Pulmonary artery endothelial cell (primary cell): ENCODE results near the gene UBAC1. TPM values are rescaled to one million over a fixed set of nuclear protein-coding genes. Genes with fewer than 3 reads are reported as not detected.
"Not testable (repeated sequence)": the region's sequence is repeated elsewhere in the genome, so short reads cannot be mapped to it uniquely, and the experiment has no call there.

Source experiments
- DNase-seq: peaks from one replicate; pipeline ENCODE4 v3.0.0-alpha.2; 2011; ENCODE audit warnings: low read depth, low spot score
- total RNA-seq: library from RNA; depleted of rRNA; stranded (reverse); fragments of >200 nt; gene quantifications from 2 replicates; pipeline ENCODE4 v1.2.3, GENCODE V29; 2014

The UBAC1 gene
- total RNA-seq, 1 donor from 2014 or later: 38.5 TPM

DNA sequence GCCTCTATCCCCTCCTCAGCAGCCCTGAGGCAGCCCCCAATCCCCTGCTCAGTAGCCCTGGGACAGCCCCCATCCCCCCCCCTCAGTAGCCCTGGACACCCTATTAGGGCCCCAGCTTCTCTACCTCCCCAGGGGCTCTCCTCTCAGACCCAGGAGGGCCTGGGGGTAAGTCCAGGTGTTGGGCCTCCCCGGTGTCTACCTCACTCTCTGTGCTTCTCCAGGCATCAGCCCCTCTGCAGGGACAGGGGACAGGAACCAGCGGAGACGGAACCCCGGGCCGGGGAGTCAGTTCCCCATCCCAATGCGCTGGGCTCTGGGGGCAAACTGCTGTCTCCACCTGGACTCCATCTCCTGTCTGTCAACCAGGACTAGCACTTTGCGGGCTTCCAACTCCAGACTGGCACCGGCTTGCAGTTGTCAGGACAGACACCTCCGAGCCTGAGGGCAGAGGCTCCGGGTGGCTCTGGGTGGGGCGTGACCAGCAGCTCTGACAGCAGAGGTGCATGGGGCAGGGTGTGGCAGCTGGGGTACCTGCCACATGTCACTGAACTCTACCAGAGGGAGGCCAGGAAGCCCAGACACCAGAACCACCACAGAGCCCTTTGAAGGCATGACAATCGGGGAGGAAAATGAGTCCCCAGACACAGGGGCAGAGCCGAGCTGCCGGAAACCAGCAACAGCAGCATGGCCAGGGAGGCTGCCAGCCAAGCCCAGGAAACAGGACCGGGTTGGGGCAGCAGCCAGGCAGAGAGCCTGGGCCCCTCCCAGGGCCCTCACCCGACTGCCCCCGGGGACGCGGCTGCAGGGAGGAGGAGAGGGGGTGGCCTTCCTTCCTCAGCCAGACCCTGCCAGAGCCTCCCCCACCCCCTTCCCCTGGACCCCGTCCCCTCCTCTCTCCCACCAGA, 17.7 kb upstream of the UBAC1 start:
- no peak for DNase-seq

DNA sequence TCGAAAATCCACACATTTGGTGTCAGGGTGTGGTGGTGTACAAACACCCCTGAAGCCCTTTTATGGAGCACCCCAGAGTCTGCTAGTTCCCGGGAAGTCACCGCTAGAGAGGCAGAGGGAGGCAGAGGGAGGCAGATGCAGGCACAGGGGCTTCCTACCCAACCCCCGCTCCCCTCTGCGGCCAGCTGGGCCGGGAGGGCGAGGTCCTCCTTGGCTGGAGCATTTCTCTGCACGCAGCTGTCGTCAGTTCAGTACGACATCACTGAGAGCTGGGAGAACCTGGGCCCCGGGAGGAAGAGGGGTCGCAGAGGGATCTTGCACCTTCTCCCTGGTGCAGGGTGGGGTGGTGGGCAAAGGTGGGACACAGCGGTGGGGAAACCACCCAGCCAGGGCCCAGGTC, 15.8 kb upstream of the UBAC1 start:
- no peak for DNase-seq

DNA sequence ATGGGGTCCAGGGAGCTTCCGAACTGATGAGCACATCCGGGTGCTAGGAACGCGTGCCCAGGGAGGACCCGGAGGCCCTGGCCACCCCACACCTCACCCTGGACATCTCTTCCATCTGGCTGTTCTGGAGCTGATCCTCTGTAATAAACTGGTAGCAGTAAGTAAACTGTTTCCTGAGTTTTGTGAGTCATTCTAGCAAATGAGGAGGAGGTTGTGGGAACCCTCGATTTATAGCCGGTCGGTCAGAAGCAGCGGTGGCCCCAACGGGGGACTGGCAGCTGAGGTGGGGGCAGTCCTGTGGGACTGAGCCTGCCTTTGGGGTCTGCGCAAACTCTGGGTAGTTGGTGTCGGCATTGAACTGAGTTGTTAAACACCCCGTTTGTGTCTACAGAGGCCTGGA, 15.4 kb upstream of the UBAC1 start:
- DNase-seq: no peak

DNA sequence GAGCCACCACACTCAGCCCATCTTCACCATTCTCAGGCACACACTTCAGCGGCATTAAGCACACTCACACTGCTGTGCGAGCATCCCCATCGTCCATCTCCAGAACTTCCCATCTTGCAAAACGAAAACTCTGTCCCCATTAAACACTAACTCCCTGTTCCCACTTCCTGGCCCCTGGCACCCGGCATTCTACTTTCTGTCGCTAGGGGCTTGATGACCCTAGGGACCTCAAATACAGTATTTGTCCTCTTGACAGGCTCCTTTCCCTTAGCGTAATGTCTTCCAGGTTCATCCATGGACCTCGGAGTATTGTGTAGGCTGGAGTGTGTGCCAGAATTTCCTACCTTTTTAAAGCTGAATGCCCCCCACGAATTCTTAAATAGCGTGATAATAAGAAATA, 14.7 kb upstream of the UBAC1 start:
- DNase-seq: no peak

DNA sequence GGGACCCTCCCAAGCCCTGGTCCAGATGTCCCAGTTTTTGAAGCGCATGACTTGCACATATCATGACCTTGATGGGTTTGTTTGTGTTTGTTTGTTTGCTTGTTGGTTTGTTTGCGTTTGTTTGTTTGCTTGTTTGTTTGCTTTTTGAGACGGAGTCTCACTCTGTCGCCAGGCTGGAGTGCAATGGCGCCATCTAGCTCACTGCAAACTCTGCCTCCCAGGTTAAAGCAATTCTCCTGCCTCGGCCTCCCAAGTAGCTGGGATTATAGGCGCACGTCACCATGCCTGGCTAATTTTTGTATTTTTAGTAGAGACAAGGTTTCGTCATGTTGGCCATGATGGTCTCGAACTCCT, 13.0 kb upstream of the UBAC1 start:
- DNase-seq: no peak

DNA sequence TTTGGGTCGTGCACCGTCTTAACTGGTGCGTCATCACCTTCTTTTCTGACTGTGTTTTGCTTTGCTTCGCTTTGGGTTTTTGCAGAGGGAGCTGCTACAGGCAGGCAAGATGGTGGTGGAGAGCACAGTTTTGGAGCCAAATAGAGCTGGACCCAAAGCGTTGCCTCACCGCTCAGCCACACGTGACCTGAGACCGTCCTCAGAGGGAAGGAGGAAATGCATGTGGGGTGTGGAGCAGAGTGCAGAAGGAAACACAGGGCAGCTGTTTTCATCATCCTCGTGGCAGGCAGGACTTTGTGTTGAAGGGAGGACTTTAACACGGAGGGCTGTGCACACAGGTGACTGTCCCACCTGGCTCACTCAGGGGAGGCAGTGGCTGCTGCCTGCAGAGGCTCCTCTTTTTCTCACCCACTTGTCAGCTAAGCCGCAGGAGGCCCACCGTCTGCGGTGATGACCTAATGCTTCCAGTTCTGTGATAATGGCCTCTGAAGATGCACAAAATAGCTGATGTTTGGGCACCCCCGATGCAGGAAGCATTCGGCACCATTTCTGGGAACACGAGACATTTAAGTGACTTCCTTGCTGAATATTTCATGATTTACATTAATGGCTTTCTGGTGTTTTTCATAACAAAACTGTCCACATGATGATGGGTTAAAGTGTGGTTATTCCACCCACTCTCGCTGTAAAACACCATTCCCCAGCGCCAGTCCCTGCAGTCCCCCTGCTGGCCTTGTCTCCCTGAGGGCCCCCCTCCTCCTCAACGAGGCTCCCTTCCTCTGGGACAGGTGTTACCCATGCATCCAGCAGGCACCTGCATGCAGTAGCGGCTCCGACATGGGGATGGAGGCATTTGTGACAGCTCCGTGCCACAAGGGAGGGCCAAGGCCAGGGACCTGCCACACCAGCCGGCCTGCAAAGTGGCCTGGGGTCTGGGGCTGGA, 12.4 kb upstream of the UBAC1 start:
- no peak for DNase-seq

DNA sequence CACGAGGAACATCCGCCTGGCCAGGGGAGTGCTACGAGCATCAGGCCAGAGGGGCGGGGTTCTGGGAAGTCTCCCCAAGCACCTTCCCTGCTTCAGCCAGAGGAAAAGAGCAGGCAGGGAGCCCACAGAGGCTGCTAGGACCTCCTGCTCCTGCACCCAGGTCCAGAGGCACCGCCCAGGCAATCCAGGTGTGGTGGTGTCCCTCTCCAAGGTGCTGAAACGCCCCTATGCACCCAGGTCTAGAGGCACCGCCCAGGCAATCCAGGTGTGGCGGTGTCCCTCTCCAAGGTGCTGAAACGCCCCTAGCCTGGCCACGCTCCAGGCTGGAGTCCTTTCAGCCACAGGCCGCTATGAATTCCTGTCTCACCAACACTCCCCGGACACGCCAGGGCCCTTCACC, 10.7 kb upstream of the UBAC1 start:
- DNase-seq: no peak

DNA sequence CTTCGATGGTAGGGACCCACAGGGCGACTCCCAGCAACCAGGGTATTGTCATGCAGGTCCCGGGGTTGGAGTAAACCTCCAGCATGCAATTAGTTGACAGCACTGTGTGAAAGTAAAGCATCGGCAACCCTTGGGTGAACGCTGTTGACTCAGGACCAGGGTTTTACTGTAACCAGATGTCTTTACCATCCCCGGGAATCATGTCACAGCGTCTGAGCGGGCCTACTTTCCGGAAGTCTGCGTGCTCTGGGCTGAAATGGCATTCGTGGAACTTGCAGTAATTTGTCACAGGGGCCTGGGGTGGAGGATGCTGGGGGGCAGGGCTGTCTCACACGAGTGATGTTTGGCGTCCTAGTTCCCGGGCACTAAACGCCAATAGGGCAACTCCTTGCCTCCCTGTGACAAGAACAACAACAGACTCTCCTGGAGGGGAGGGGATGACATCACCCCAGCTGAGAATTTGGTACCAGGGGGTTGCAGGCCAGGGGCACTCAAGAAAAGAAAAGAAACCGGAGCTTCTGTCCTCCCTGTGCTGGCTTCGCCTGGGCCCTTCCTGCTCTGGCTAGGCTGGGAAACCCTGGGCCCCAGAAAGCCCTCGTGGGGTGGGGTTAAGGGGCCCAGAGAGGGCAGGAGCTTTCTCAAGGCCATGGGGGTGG, 10.1 kb upstream of the UBAC1 start:
- DNase-seq: no peak

DNA sequence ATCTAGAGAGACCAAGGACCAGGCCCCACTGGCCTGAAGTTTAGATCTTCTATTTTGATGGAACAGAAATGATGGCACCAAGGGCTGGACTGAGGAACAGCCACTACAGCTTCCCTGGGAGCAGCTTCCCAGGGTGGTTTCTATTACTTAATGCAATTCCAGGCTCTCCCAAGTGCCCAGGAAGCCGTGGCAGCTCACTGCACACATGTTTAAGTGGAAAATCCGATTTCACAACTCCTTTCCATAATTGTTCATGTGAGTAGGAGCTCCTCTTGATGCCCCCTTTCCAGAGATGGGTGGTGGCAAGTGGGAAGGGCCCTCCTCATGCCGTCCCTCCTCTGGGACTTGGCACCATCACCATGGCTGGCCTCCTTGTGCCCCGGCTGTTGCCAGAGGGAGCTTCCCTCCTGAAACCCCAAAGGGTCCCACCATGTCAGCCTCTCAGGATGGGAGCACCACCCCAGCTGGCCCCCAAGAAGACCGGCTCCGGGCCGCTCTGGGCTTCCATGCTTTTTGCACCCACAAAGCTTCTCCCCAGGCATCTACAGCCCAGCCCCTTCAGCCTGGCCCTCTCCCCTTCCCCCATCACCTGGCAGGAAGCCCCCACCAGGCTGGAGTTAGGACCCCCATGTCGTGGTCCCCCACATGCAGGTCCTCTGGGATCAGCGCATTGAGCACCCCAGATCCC, 9.1 kb upstream of the UBAC1 start:
- no peak for DNase-seq

DNA sequence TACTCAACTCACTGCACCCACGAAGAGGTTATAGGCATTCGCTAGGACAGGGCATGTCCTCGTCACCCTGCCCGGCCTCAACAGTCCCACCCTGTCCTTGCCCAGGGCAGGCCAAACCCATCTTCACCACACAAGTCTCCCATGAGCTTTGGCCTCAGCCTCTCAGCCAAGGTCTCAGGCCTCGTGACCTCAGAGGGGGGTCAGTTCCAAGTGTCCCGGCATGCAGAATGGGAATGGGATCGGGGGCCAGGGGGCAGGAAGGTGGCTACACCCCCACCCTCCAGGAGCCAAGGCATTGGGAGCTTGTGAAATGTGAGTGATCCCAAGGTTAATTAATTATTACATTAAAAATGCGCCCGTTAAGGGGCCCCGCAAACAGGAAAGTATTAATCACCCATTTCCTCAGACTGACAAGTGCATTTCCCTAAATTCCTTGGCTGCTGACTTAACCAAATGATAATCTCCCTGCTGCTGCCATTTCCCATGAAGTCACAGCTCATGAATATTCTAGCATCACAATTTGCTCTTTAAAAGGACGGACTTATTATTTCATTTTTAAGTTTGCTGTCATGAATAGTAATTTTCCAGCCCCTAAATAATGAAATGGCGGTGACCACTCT, 8.0 kb upstream of the UBAC1 start:
- DNase-seq: peak; percentile 72

DNA sequence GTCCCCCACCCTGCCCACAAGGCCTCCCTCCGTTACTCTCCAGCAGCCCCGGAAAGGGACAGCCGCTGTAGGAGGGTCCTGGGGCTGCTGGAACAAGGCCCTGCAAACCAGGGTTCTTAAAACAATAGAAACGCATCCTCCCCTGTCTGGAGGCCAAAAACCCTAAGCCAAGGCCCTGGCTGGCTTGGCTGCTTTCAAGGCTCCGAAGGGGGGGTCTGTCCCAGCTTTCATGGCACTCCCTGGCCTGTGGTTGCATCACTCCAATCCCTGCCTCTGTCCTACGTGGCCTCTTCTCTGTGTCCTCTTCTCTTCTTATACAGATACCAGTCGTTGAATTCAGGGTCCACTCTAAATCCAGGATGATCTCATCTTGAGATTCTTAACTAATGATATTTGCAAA, 7.4 kb upstream of the UBAC1 start:
- no peak for DNase-seq

DNA sequence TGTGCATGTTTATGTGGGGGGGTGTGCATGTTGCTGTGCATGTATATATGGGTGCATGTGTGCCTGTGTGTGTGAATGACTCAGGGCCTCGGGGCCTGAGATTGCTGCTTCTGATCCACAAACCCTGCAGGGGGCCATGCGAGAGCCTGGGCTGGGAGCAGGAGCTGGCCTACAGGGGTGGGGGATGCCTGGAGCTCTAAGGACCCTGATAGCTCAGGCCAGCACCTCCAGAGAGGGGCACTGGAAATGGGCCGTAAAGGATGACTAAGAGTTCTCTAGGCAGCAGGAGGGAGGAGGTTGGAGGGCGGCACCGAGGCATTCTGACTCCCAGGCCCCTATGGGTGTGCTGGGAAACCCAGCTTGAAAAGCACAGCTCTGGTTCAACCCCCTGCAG, 6.9 kb upstream of the UBAC1 start:
- DNase-seq: no peak

DNA sequence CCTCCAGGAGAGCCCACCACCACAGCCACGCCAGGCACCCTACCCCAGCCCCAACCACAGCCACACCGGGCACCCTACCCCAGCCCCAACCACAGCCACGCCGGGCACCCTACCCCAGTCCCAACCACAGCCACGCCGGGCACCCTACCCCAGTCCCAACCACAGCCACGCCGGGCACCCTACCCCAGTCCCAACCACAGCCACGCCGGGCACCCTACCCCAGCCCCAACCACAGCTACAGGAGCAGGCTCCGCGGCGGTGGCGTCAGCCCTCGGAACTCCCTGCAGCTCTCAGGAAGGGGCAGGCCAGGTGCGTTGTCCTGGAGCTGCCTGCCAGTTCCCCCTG, 5.7 kb upstream of the UBAC1 start:
- not testable (repeated sequence) for DNase-seq

DNA sequence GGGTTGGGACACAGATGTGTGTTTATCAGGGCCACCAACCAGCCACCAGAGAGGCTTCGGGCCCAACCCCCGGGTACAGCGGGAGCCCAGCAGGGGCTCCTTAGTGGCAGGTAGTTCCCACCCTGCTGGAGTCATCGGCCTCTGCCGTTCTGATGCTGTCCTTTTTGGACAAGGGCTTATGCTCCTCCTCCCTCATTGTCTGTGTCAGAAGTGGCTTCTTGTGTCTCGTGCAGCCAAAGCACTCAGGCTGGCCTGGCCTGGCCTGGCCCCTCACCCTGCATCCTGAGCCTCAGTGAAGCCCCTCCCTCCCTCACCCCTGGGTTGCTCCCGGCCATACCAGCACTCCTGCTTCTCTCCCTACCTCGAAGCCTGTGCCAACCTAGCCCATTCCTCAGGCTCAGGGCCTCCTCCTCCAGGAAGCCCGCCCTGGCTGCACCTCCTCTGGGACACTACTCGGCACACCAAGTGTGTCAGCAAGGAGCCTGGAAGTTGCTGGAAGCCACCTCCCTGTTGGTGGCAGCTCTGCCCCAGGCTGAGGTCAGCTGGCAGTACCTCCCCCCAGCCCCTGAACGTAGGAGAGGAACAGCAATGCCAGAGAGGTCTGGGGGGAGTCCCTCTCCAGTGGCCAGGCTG, 4.1 kb upstream of the UBAC1 start:
- DNase-seq: no peak

DNA sequence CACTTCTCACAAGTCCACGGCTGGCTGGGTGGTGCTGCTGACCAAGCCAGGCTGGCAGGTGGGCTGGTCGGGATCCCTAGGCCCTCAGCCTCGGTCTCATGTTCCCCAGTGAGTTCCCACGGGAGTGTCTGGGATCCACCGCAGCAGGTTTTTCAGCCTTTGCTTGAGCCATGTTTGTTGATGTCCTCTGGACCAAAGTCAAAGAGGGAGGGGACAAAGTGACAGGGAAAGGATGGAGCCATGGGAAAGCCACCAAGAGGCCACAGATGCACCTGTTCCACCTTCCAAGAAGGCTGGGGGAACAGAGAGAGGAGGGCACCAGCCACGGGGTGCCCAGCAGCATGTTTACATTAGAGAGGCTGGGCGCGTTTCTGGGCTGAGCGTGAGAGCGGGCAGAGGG, 2.8 kb upstream of the UBAC1 start:
- DNase-seq: no peak

DNA sequence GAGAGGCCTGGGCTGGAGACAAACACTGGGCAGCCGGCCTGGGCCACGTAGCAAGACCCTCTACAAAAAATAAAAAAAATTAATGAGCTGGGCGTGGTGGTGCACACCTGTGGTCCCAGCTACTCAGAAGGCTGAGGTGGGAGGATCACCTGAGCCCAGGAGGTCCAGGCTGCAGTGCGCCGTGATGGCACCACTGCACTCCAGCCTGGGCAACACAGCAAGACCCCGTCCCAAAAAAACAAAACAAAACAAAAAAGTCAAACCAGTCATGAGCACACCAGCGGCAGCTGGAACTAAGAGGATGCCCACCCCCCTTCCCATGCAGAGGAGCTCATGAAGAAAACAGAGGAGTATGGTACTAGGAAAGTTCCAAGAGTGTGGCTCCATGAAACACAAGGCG, 2.2 kb upstream of the UBAC1 start:
- DNase-seq: no peak

DNA sequence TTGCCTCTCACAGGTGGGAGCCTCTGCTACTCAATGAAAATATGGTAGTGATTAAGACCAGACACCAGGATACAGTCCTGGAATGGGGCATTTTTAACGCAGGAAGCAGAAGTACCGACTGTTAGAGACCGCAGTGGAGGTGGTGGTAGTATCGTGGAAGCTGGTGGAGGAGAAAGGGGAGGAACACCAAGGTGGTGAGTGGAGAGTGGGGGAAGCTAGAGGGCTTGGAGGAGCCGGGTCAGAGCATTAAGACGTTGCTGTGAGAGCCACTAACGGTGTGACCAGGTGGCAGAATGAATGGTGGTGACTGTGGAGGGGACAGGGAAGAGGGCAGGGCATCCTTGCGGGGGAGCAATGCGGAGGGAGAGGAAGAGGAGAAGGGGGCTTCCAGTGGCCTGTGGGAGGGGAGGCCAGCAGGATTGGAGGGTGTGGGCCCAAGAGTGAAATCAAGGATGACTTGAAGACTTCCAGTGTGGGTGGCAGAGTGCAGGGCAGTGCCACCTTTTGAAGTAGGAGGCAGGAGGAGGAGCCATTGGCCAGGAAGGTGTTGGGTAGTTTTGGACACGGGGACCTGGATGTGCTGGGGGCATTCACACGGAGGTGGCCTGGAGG, 1.6 kb upstream of the UBAC1 start:
- no peak for DNase-seq

DNA sequence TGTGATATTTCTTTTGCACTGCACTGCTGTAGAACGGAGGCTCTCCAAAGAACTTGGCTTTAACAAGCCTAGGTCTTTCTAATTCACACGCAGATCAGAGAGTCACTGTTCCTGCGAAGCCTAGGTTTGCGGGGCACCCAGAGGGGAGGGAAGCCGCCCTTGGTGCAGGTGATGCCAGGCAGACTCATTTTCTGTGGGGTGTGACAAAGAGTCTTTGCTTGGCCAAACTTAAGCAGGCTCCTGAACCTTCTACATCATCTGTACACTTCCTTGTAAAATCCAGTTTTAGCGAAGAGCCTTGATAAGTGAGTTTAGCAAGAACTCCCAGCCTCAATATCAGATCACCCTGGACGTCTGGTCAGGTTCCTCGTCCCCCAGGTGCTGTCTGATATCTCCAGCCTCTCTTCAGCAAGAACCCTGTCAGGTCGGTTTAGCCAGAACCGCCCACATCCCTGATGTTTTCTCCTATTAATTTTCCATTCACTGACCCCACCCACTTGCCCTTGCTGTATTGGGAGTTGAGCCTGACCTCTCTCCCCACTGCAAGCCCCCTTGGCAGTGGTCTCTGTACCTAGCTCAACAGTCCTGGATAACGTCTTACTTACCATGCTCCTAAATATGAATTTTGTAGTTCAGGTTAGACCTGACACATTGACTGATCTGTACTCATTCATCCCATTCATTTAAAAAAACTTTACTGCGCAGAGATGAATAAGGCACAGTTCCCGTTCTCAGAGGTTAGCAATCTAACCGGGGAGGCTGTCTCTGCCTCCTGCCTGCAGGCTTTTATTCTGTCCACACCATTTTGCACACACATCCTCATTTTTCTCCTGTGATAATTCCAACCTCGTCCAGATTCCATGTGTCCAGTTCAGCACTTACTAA, 880 bp upstream of the UBAC1 start:
- no peak for DNase-seq
